ENCODE measurements around the gene FBXO4. TPM values are rescaled to one million over a fixed set of nuclear protein-coding genes. Genes with fewer than 3 reads are reported as not detected.

The FBXO4 gene
- total and polyA plus RNA-seq, 2 donors (not counting 1 experiment from before 2014, with no cell fraction given): 7.6 to 17.9 TPM

GRCh38 chr5:41960481-41960880 lies 35.4 kb downstream of the FBXO4 start:
- H3K79me2 ChIP-seq (ENCODE audit: control insufficient read depth, insufficient read depth, low read length): no peaks in the 10 kb centered on the region
- peaks cover 0 to 19% (median 9%) of the 10 kb centered on the region in 3 donors for H3K9me3 ChIP-seq (ENCODE audit: control extremely low read depth in 1 of 3, control insufficient read depth in 2 of 3, insufficient read depth in 1 of 3, low read length in 2 of 3)
- intact Hi-C loops (cut with micrococcal nuclease): no loop called here
- no peak for DNase-seq
- CTCF ChIA-PET: no interaction called here
- H4K20me1 ChIP-seq (ENCODE audit: control insufficient read depth, insufficient read depth, low read length, poor library complexity, severe bottlenecking): no peaks in the 10 kb centered on the region
- Mint-ChIP-seq H3K27ac (no peak overlapping the region), H3K9me3 (ENCODE audit: insufficient read depth) (peaks cover 20% of the 10 kb centered on the region), H3K4me3 (no peak overlapping the region), H3K27me3 (no peaks in the 10 kb centered on the region), H3K4me1 (no peaks in the 10 kb centered on the region)
- no peaks in the 10 kb centered on the region for H3K4me1 ChIP-seq (ENCODE audit: control insufficient read depth in 2 of 2, insufficient read depth in 2 of 2, low read length in 2 of 2)
- POLR2A ChIA-PET: no interaction called here
- no peaks in the 10 kb centered on the region for H3K36me3 ChIP-seq (replicated peaks in 1 of 2; ENCODE audit: control extremely low read depth in 1 of 2, control insufficient read depth in 1 of 2, extremely low read depth in 1 of 2, insufficient read depth in 2 of 2, low read length in 1 of 2)
- no peak overlapping the region for H3K4me3 ChIP-seq (ENCODE audit: control extremely low read depth in 1 of 5, extremely low read depth in 1 of 5, insufficient read depth in 1 of 5, low read depth in 2 of 5, low read length in 4 of 5)
- no peak for ATAC-seq (ENCODE audit: low read depth)
- no peak overlapping the region for H2AFZ ChIP-seq (ENCODE audit: insufficient read depth, low read depth, low read length, poor library complexity, severe bottlenecking)
- H3K9ac ChIP-seq (ENCODE audit: low read length): no peak overlapping the region
- TF ChIP-seq EZH2 (IDR thresholded peaks at IDR 0.05; ENCODE audit: borderline replicate concordance, insufficient read depth, low read depth, low read length, poor library complexity, severe bottlenecking) (no peak), CTCF (IDR thresholded peaks at IDR 0.05) (no peak)
- H3K4me2 ChIP-seq (replicated peaks; ENCODE audit: low read depth, low read length, poor library complexity, severe bottlenecking): no peak overlapping the region
- no peaks in the 10 kb centered on the region for H3K27me3 ChIP-seq (replicated peaks in 1 of 4; ENCODE audit: control extremely low read depth in 1 of 4, control insufficient read depth in 3 of 4, insufficient read depth in 4 of 4, low read length in 3 of 4)
- H3K27ac ChIP-seq (ENCODE audit: low read length in 2 of 2): no peak overlapping the region

DNA sequence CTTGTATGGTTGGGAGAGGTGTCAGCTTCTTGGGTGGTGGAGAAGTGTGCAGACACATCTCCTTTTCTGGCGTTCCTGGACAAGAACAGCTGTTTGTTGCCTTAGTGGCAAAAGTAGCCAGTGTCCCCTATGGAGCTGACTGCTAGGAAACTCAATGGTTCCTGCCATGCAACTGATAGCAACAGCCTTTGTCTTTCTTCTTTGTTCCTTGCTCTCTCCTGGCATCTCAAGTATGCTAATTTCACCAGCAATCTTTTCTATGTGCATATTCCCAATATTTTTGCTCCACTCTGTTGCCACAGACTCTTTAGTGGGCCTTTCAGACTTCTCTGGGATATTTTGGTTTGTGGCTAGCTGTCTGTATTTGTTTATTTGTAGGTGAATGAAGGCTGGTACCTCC lies 36.7 kb downstream of the FBXO4 start:
- Histone ChIP-seq H3K4me3 (ENCODE audit: control extremely low read depth in 1 of 5, extremely low read depth in 1 of 5, insufficient read depth in 1 of 5, low read depth in 2 of 5, low read length in 4 of 5) (no peak overlapping the region), H3K9ac (ENCODE audit: low read length) (no peak overlapping the region), H3K36me3 (replicated peaks in 1 of 2; ENCODE audit: control extremely low read depth in 1 of 2, control insufficient read depth in 1 of 2, extremely low read depth in 1 of 2, insufficient read depth in 2 of 2, low read length in 1 of 2) (no peaks in the 10 kb centered on the region), H2AFZ (ENCODE audit: insufficient read depth, low read depth, low read length, poor library complexity, severe bottlenecking) (no peak overlapping the region), H3K27ac (ENCODE audit: low read length in 2 of 2) (no peak overlapping the region), H3K4me2 (replicated peaks; ENCODE audit: low read depth, low read length, poor library complexity, severe bottlenecking) (no peak overlapping the region), H3K4me1 (ENCODE audit: control insufficient read depth in 2 of 2, insufficient read depth in 2 of 2, low read length in 2 of 2) (no peaks in the 10 kb centered on the region), H3K9me3 (ENCODE audit: control extremely low read depth in 1 of 3, control insufficient read depth in 2 of 3, insufficient read depth in 1 of 3, low read length in 2 of 3) (peaks cover 0 to 19% (median 9%) of the 10 kb centered on the region in 3 donors), H3K79me2 (ENCODE audit: control insufficient read depth, insufficient read depth, low read length) (no peaks in the 10 kb centered on the region), H3K27me3 (replicated peaks in 1 of 4; ENCODE audit: control extremely low read depth in 1 of 4, control insufficient read depth in 3 of 4, insufficient read depth in 4 of 4, low read length in 3 of 4) (no peaks in the 10 kb centered on the region), H4K20me1 (ENCODE audit: control insufficient read depth, insufficient read depth, low read length, poor library complexity, severe bottlenecking) (no peaks in the 10 kb centered on the region)
- TF ChIP-seq CTCF (IDR thresholded peaks at IDR 0.05) (no peak), EZH2 (IDR thresholded peaks at IDR 0.05; ENCODE audit: borderline replicate concordance, insufficient read depth, low read depth, low read length, poor library complexity, severe bottlenecking) (no peak)
- WGBS (ENCODE audit: insufficient coverage): 23% methylated on average over 1 of the region's 1 CpG
- Mint-ChIP-seq H3K27me3 (no peaks in the 10 kb centered on the region), H3K4me3 (no peak overlapping the region), H3K27ac (no peak overlapping the region), H3K9me3 (ENCODE audit: insufficient read depth) (peaks cover 20% of the 10 kb centered on the region), H3K4me1 (no peaks in the 10 kb centered on the region)
- ATAC-seq (ENCODE audit: low read depth) (no peak), DNase-seq (no peak)
- ChIA-PET CTCF (no interaction called here), POLR2A (no interaction called here)
- intact Hi-C loops (cut with micrococcal nuclease): no loop called here
